Vagina (tissue), 2 donors: ENCODE measurements around the gene B4GAT1. TPM values are rescaled to one million over a fixed set of nuclear protein-coding genes. Genes with fewer than 3 reads are reported as not detected.
"Not testable (repeated sequence)": the region's sequence is repeated elsewhere in the genome, so short reads cannot be mapped to it uniquely, and the experiment has no call there.

ENCODE experiments used
- DNase-seq, 2 donors: peaks; one replicate each; pipeline ENCODE4 v3.0.0-alpha.2; 2017; ENCODE audit errors: extremely low spot score in 2 of 2
- H3K27ac ChIP-seq: fragments of 200-600 bp; sonication (generic); one replicate; pipeline ENCODE4 v1.5.1; 2019
- H3K27me3 ChIP-seq: fragments of 200-600 bp; sonication (generic); one replicate; pipeline ENCODE4 v1.5.1; 2019
- H3K36me3 ChIP-seq, 2 donors: fragments of 200-600 bp; sonication (generic); one replicate each; pipeline ENCODE4 v1.5.1; 2017 to 2019
- H3K4me1 ChIP-seq: fragments of 200-600 bp; sonication (generic); one replicate; pipeline ENCODE4 v1.5.1; 2019
- H3K4me3 ChIP-seq, 2 donors: fragments of 200-600 bp; sonication (generic); 1 replicate in 1 of 2; 2 replicates in 1 of 2; pipeline ENCODE4 v1.5.1; 2016 to 2019
- H3K9me3 ChIP-seq: fragments of 200-600 bp; sonication (generic); one replicate; pipeline ENCODE4 v1.5.1; 2019
- CTCF ChIP-seq, 3 experiments: fragments of 450-650 bp in 2 of 3; fragments of 200-600 bp in 1 of 3; sonication (generic) in 1 of 3; IDR thresholded peaks; one replicate each; pipeline ENCODE4 v1.5.1; 2017 to 2019; ENCODE audit warnings: antibody characterized with exemption in 3 of 3, mild to moderate bottlenecking in 2 of 3, moderate library complexity in 2 of 3
- POLR2A ChIP-seq, 2 donors: fragments of 450-650 bp; IDR thresholded peaks; one replicate each; pipeline ENCODE4 v1.6.1; 2017; ENCODE audit warnings: antibody characterized with exemption in 2 of 2, mild to moderate bottlenecking in 2 of 2, moderate library complexity in 2 of 2
- POLR2AphosphoS5 ChIP-seq, 2 donors: sonication (generic); formaldehyde crosslinking; IDR thresholded peaks; one replicate each; pipeline ENCODE4 v1.9.0; 2017; ENCODE audit warnings: antibody characterized with exemption in 2 of 2, mild to moderate bottlenecking in 2 of 2, low read depth in 1 of 2; ENCODE audit not compliant: insufficient read depth in 1 of 2
- intact Hi-C: fragments of 100-400 bp; cut with DNase I; formaldehyde crosslinking; loops from one replicate; pipeline ENCODE4 v1.15.1; 2023
- total RNA-seq: library from RNA; depleted of rRNA; stranded (reverse); fragments of >200 nt; gene quantifications from one replicate; pipeline ENCODE4 v1.2.3, GENCODE V29; 2016

Gene B4GAT1
- total RNA-seq, 1 donor from 2014 or later, result 25.0 TPM

- no peaks in the 10 kb centered on the region for H3K36me3 ChIP-seq
- H3K27ac ChIP-seq, result no peak overlapping the region
- TF ChIP-seq POLR2AphosphoS5 (IDR thresholded peaks at IDR 0.05; ENCODE audit: insufficient read depth in 1 of 2, low read depth in 1 of 2) (no peak), POLR2A (IDR thresholded peaks at IDR 0.05) (no peak), CTCF (IDR thresholded peaks at IDR 0.05) (no peak)
- no peaks in the 10 kb centered on the region for H3K9me3 ChIP-seq
- intact Hi-C loops, result no loop called here
- no peak for DNase-seq
- no peaks in the 10 kb centered on the region for H3K4me1 ChIP-seq
- no peak overlapping the region for H3K4me3 ChIP-seq
- H3K27me3 ChIP-seq, result no peaks in the 10 kb centered on the region
Measured at GRCh38 chr11:66362481-66363147, 15.2 kb upstream of the B4GAT1 start.

GRCh38 chr11:66361502-66361941 is 14.1 kb upstream of the B4GAT1 start:
- no peaks in the 10 kb centered on the region for H3K27me3 ChIP-seq
- no peaks in the 10 kb centered on the region for H3K36me3 ChIP-seq
- TF ChIP-seq POLR2AphosphoS5 (IDR thresholded peaks at IDR 0.05; ENCODE audit: insufficient read depth in 1 of 2, low read depth in 1 of 2) (no peak), CTCF (IDR thresholded peaks at IDR 0.05) (no peak), POLR2A (IDR thresholded peaks at IDR 0.05) (no peak)
- no peaks in the 10 kb centered on the region for H3K4me1 ChIP-seq
- H3K27ac ChIP-seq, result no peak overlapping the region
- intact Hi-C loops, result no loop called here
- H3K4me3 ChIP-seq, result no peak overlapping the region
- no peak for DNase-seq
- H3K9me3 ChIP-seq, result no peaks in the 10 kb centered on the region

GRCh38 chr11:66360406-66361073 is 13.1 kb upstream of the B4GAT1 start:
- intact Hi-C loops, result no loop called here
- Histone ChIP-seq H3K9me3 (no peaks in the 10 kb centered on the region), H3K4me3 (no peak overlapping the region), H3K4me1 (no peaks in the 10 kb centered on the region), H3K27ac (no peak overlapping the region), H3K27me3 (no peaks in the 10 kb centered on the region), H3K36me3 (no peaks in the 10 kb centered on the region)
- TF ChIP-seq POLR2A (IDR thresholded peaks at IDR 0.05), result no peak
- no peak for TF ChIP-seq CTCF (IDR thresholded peaks at IDR 0.05)
- no peak for TF ChIP-seq POLR2AphosphoS5 (IDR thresholded peaks at IDR 0.05; ENCODE audit: insufficient read depth in 1 of 2, low read depth in 1 of 2)
- no peak for DNase-seq

GRCh38 chr11:66359662-66360087 is 12.2 kb upstream of the B4GAT1 start:
- DNase-seq, result no peak
- intact Hi-C loops, result no loop called here
- H3K27ac ChIP-seq, result no peak overlapping the region

GRCh38 chr11:66350560-66351235 is 3.3 kb upstream of the B4GAT1 start:
- H3K27ac ChIP-seq, H3K9me3 ChIP-seq, H3K4me3 ChIP-seq, intact Hi-C loops, H3K36me3 ChIP-seq, DNase-seq, H3K27me3 ChIP-seq: not testable (repeated sequence)
- peaks cover 18% of the 10 kb centered on the region for H3K4me1 ChIP-seq

More at GRCh38 chr11:66359662-66360087, 12.2 kb upstream of the B4GAT1 start:
- Histone ChIP-seq H3K9me3 (no peaks in the 10 kb centered on the region), H3K27me3 (no peaks in the 10 kb centered on the region), H3K4me3 (no peak overlapping the region), H3K4me1 (no peaks in the 10 kb centered on the region), H3K36me3 (no peaks in the 10 kb centered on the region)
- TF ChIP-seq POLR2AphosphoS5 (IDR thresholded peaks at IDR 0.05; ENCODE audit: insufficient read depth in 1 of 2, low read depth in 1 of 2), result no peak
- TF ChIP-seq CTCF (IDR thresholded peaks at IDR 0.05), result no peak
- TF ChIP-seq POLR2A (IDR thresholded peaks at IDR 0.05), result no peak
